Astrocyte (in vitro differentiated cells and primary cell): Measurements from ENCODE around the gene TIAM2. TPM values are rescaled to one million over a fixed set of nuclear protein-coding genes. Genes with fewer than 3 reads are reported as not detected.
A peak's percentile ranks its signal among the peaks of the same experiment; 100 is the strongest.

Experiments
- DNase-seq: peaks from one replicate; pipeline ENCODE4 v3.0.0-alpha.2; 2010; ENCODE audit warnings: low read depth
- FAIRE-seq: peaks from 2 replicates; lab custom pipeline; 2011; peaks lifted over from hg19 to GRCh38; lab: Jason Lieb, UNC
- H2AFZ ChIP-seq: 2 replicates; pipeline ENCODE4 v1.6.0; 2012; ENCODE audit warnings: low read depth, low read length, inconsistent platforms
- H3K27ac ChIP-seq: 2 replicates; pipeline ENCODE4 v1.5.1; 2011; ENCODE audit warnings: low read depth, low read length, inconsistent platforms
- H3K27me3 ChIP-seq: 2 replicates; pipeline ENCODE4 v1.6.0; 2011; ENCODE audit warnings: low read length, inconsistent platforms; ENCODE audit not compliant: insufficient read depth
- H3K36me3 ChIP-seq: 2 replicates; pipeline ENCODE4 v1.5.1; 2011; ENCODE audit warnings: low read length, inconsistent platforms; ENCODE audit not compliant: insufficient read depth
- H3K4me1 ChIP-seq: 2 replicates; pipeline ENCODE4 v1.5.1; 2011; ENCODE audit warnings: low read length, inconsistent platforms; ENCODE audit not compliant: insufficient read depth
- H3K4me2 ChIP-seq: 2 replicates; pipeline ENCODE4 v1.6.0; 2012; ENCODE audit warnings: low read length, inconsistent platforms
- H3K4me3 ChIP-seq: 2 replicates; pipeline ENCODE4 v1.5.1; 2011; ENCODE audit warnings: low read depth, mild to moderate bottlenecking, low read length, inconsistent platforms; ENCODE audit not compliant: insufficient read depth
- H3K79me2 ChIP-seq: 2 replicates; pipeline ENCODE4 v1.6.0; 2012; ENCODE audit warnings: mild to moderate bottlenecking, low read length, inconsistent platforms; ENCODE audit not compliant: insufficient read depth
- H3K9ac ChIP-seq: 2 replicates; pipeline ENCODE4 v1.6.0; 2012; ENCODE audit warnings: mild to moderate bottlenecking, low read length, inconsistent platforms
- H3K9me3 ChIP-seq: 2 replicates; pipeline ENCODE4 v1.5.1; 2012; ENCODE audit warnings: low read depth, mild to moderate bottlenecking, low read length, inconsistent platforms; ENCODE audit not compliant: insufficient read depth
- H4K20me1 ChIP-seq: 2 replicates; pipeline ENCODE4 v1.6.0; 2012; ENCODE audit warnings: low read length, inconsistent platforms; ENCODE audit not compliant: insufficient read depth
- H3K27ac Mint-ChIP-seq: one replicate; pipeline ENCODE4 v1.8.0; 2021; ENCODE audit warnings: mild to moderate bottlenecking, mixed read lengths; ENCODE audit not compliant: unreplicated experiment
- H3K27me3 Mint-ChIP-seq: one replicate; pipeline ENCODE4 v1.8.0; 2021; ENCODE audit warnings: low read depth, mixed read lengths; ENCODE audit not compliant: unreplicated experiment
- H3K36me3 Mint-ChIP-seq: one replicate; pipeline ENCODE4 v1.8.0; 2021; ENCODE audit warnings: low read depth, mixed read lengths; ENCODE audit not compliant: unreplicated experiment
- H3K4me1 Mint-ChIP-seq: one replicate; pipeline ENCODE4 v1.8.0; 2021; ENCODE audit warnings: low read depth, mixed read lengths; ENCODE audit not compliant: unreplicated experiment
- H3K4me3 Mint-ChIP-seq: one replicate; pipeline ENCODE4 v1.8.0; 2021; ENCODE audit warnings: mild to moderate bottlenecking, moderate library complexity, mixed read lengths; ENCODE audit not compliant: unreplicated experiment
- H3K9me3 Mint-ChIP-seq: one replicate; pipeline ENCODE4 v1.8.0; 2021; ENCODE audit warnings: mild to moderate bottlenecking, mixed read lengths; ENCODE audit not compliant: unreplicated experiment
- CTCF ChIP-seq: IDR thresholded peaks from 2 replicates; pipeline ENCODE4 v1.5.1; 2011; ENCODE audit warnings: low read depth, mild to moderate bottlenecking, inconsistent platforms, low read length, moderate library complexity; ENCODE audit not compliant: insufficient read depth
- EZH2 ChIP-seq: IDR thresholded peaks from 2 replicates; pipeline ENCODE4 v1.6.1; 2012; ENCODE audit warnings: mild to moderate bottlenecking, low read length, inconsistent platforms; ENCODE audit not compliant: insufficient read depth
- total RNA-seq: library from RNA; stranded (reverse); gene quantifications from 2 replicates; pipeline ENCODE4 v1.2.1, GENCODE V29; 2021

Gene TIAM2
- total RNA-seq, 1 donor from 2014 or later = 23.6 TPM

DNA sequence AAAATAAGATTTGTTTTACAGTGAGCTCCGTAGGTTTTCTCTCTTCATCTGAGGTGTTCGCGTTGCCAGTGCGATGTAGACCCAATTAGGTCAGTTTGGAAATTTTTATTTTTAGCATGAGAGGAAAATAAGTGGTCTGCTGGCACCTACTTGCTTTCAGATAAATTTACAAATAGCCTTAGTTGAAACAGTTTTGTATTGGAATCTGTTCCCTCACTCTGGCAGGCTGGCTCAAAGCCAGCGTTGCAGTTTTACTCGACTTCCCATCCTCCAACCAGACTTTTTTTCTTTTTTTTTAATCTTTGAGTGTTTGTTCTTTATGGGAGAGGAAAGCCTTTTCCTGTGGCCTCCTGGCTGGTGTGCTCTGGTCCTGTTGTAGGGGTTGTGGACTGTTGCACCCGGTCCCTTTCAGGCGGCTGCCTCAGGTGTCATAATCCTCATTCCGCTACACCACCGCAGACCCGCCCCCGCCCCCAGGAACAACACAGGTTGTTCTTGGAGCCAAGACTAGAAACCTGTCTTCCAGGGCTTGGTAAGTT, 46.7 kb downstream of the TIAM2 start:
- H3K9me3 ChIP-seq = no peaks in the 10 kb centered on the region
- FAIRE-seq = no peak

DNA sequence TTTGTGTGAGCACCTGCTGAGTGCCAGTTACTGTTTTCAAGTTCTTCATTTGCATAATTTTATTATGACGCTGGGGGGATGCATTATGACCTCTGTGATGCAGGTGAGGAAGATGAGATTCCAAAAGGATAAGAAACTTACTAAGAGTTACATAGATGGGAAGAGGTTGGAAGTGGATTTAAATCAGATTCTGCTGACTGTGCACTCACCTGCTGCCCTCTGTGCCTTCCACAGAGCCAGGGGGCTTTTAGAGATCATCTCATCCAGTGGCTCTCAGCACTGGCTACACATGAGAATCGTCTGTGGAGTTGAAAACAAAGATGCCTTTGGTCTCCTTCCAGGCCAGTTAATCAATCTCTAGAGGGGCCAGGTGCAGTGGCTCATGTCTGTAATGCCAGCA, 47.9 kb downstream of the TIAM2 start:
- Histone ChIP-seq H3K4me1 (no peaks in the 10 kb centered on the region), H3K9me3 (no peaks in the 10 kb centered on the region), H3K79me2 (no peaks in the 10 kb centered on the region), H2AFZ (no peak overlapping the region), H3K4me3 (no peak overlapping the region), H3K27me3 (no peaks in the 10 kb centered on the region), H3K9ac (no peak overlapping the region), H4K20me1 (no peaks in the 10 kb centered on the region), H3K4me2 (no peak overlapping the region), H3K36me3 (no peaks in the 10 kb centered on the region), H3K27ac (no peak overlapping the region)
- no peaks in the 10 kb centered on the region for H3K9me3 Mint-ChIP-seq
- no peak overlapping the region for H3K4me3 Mint-ChIP-seq
- FAIRE-seq = no peak
- peaks cover 20% of the 10 kb centered on the region for H3K4me1 Mint-ChIP-seq
- H3K36me3 Mint-ChIP-seq = no peaks in the 10 kb centered on the region
- no peak overlapping the region for H3K27ac Mint-ChIP-seq
- DNase-seq = no peak
- H3K27me3 Mint-ChIP-seq = no peaks in the 10 kb centered on the region
- no peak for TF ChIP-seq CTCF
- no peak for TF ChIP-seq EZH2

More for the DNA sequence above, 46.7 kb downstream of the TIAM2 start:
- H3K79me2 ChIP-seq = no peaks in the 10 kb centered on the region
- no peak overlapping the region for H3K4me2 ChIP-seq
- H3K4me1 ChIP-seq = no peaks in the 10 kb centered on the region
- Mint-ChIP-seq H3K27me3 (no peaks in the 10 kb centered on the region), H3K9me3 (no peaks in the 10 kb centered on the region), H3K36me3 (peaks cover 1% of the 10 kb centered on the region), H3K27ac (no peak overlapping the region), H3K4me3 (no peak overlapping the region), H3K4me1 (peaks cover 20% of the 10 kb centered on the region)
- no peak for TF ChIP-seq EZH2
- TF ChIP-seq CTCF = no peak
- H2AFZ ChIP-seq = no peak overlapping the region
- no peaks in the 10 kb centered on the region for H4K20me1 ChIP-seq
- H3K27me3 ChIP-seq = no peaks in the 10 kb centered on the region
- no peak overlapping the region for H3K4me3 ChIP-seq
- DNase-seq = no peak
- no peak overlapping the region for H3K9ac ChIP-seq
- H3K27ac ChIP-seq = no peak overlapping the region
- H3K36me3 ChIP-seq = no peaks in the 10 kb centered on the region

DNA sequence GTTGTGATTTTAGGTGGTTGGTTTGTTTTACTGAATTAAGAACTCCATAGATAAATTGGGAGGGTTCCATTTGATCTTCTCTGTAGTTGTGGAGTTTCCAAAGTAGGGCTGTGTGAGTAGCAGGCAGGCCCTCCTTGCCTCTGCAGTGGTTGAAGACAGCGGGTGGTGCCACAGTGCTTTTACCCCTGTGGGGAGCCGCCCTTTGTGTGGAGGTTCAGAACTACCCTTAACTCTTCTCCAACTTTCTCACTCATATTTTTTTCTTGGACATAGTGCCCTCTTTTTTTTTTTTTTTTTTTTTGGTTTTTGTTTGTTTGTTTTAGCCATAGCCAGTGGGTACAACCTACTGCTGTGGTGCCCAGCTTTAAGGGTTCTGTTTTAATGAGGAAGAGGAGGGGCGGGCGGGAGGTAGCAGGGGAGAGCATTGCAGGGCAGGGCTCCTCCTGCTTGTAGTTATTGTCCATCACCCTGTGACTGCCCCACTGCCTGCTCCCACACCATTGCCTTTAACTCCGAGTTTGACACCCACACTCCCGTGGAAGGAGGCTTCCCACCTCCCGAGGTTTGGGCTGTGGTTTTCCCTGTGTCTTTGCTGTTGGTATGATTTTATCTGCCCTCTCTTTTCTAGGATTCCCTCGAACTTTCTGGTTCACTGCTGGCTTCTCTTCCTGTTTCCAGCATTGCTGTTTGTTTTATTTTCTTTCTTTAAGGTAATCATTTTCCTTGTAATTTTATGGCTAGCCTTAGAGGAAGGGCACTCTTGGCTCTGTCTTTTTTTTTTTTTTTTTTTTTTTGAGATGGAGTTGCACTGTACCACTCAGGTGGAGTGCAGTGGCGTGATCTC, 50.7 kb downstream of the TIAM2 start:
- no peak for DNase-seq

More for the DNA sequence above, 50.7 kb downstream of the TIAM2 start:
- H3K4me1 Mint-ChIP-seq = peaks cover 29% of the 10 kb centered on the region
- Histone ChIP-seq H3K4me1 (peaks cover 8% of the 10 kb centered on the region), H3K27ac (no peak overlapping the region), H3K36me3 (no peaks in the 10 kb centered on the region), H3K9ac (no peak overlapping the region), H2AFZ (no peak overlapping the region), H3K4me3 (no peak overlapping the region), H3K79me2 (no peaks in the 10 kb centered on the region), H3K27me3 (no peaks in the 10 kb centered on the region), H3K4me2 (no peak overlapping the region), H3K9me3 (no peaks in the 10 kb centered on the region), H4K20me1 (no peaks in the 10 kb centered on the region)
- H3K27ac Mint-ChIP-seq = peak overlapping the region; percentile 59
- TF ChIP-seq CTCF (no peak), EZH2 (no peak)
- H3K36me3 Mint-ChIP-seq = peaks cover 3% of the 10 kb centered on the region
- no peaks in the 10 kb centered on the region for H3K9me3 Mint-ChIP-seq
- no peaks in the 10 kb centered on the region for H3K27me3 Mint-ChIP-seq
- FAIRE-seq = no peak
- H3K4me3 Mint-ChIP-seq = no peak overlapping the region
